ENCODE measurements around the gene LRP5.
"Not testable (repeated sequence)": the region's sequence is repeated elsewhere in the genome, so short reads cannot be mapped to it uniquely, and the experiment has no call there.

LRP5 gene

DNA sequence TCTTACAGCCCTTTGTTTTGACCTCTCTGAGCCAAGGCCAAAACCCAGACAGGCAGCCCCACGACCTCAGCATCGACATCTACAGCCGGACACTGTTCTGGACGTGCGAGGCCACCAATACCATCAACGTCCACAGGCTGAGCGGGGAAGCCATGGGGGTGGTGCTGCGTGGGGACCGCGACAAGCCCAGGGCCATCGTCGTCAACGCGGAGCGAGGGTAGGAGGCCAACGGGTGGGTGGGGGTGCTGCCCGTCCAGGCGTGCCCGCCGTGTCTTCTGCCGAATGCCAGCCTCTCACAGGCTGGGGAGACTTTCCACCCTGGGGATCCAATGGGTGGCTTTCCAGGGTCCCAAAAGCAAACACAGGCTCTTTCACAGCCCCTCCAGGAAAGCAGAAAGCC, 111.1 kb downstream of the LRP5 start:
- DNase-seq (ENCODE audit: low spot score), result no peak

DNA sequence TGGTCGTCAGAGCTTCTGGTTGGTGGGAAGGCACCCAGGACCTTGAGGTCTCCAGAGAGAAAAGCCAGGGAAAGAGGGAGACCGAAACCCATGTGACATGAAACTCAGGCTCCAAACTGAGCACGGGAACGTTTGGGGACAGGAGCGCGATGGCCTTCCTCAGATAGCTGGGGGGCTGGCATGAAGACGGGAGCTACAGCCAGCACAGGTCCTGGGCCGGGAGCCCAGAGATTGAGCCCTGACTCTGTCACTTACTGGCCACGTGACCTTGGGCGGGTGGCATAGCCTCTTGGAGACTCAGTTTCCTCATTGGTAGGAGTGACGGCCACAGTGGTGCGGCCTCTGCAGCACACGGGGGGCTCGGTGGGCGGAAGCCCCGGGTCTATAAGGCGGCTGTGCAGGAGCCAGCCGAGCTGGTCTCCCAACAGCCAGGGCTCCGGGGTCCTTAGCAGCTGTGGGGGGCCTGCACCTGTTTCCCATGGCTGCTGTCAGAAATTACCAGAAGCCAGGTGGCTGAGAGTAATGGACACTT, 111.8 kb downstream of the LRP5 start:
- DNase-seq (ENCODE audit: low spot score), result no peak

- no peak for DNase-seq (ENCODE audit: low spot score)
Observed at GRCh38 chr11:68424981-68425865, 112.8 kb downstream of the LRP5 start.

DNA sequence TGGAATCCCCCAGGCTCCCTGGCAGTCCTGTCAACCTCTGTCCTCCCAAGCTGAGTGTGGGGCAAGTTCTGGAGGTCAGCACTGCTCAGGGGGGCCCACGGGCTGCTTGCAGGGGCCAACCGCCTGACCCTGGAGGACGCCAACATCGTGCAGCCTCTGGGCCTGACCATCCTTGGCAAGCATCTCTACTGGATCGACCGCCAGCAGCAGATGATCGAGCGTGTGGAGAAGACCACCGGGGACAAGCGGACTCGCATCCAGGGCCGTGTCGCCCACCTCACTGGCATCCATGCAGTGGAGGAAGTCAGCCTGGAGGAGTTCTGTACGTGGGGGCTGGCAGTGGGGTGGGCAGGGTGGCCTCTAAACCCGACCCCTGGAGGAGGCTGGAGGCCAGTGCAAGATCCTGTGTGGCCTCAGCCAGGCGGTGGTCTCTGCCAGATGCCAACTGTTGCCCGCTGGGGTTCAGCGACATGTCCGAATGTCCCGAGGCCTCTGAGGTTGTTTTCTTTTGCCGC, 113.5 kb downstream of the LRP5 start:
- DNase-seq (ENCODE audit: low spot score), result no peak

- no peak for DNase-seq (ENCODE audit: low spot score)
Observed at GRCh38 chr11:68429661-68430060, 117.3 kb downstream of the LRP5 start.

DNA sequence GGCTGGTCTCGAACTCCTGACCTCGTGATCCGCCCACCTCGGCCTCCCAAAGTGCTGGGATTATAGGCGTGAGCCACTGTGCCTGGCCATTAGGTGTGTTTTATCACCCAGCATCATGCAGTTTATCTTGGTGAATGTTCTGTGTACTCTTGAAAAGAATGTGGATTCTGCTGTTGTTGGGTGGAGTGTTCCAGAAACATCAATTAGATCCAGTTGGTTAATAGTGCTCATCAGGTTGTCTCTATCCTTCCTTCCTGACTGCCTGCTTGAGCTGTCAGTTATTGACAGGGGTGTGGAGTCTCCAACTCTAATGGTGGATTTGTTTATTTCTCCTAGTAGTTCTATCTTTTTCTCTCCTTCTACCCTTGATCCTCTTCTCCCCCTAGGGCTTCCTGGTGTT, 118.0 kb downstream of the LRP5 start:
- DNase-seq (ENCODE audit: low spot score), result no peak

DNA sequence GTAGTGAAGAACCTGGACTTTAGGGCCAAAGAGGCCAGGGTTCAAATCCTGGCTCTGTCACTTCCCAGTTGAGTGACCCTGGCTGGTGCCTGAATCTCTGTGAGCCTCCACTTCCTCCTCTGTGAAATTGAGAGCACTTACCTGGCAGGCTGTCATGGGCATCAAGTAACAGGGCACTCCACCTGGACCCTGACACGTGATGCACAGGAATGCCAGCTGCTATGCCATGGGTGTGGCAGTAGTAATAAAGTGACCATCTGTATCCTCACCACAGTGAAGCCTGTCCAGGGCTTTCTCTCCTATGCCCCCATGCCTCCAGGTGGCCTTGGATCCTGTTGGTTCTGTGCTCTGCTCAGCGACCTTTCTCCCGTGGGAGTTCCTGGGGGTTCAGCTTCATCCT, 118.4 kb downstream of the LRP5 start:
- DNase-seq (ENCODE audit: low spot score), result no peak

GRCh38 chr11:68431984-68432645, 119.7 kb downstream of the LRP5 start:
- DNase-seq (ENCODE audit: low spot score), result no peak

GRCh38 chr11:68432874-68433273, 120.5 kb downstream of the LRP5 start:
- DNase-seq (ENCODE audit: low spot score), result no peak

DNA sequence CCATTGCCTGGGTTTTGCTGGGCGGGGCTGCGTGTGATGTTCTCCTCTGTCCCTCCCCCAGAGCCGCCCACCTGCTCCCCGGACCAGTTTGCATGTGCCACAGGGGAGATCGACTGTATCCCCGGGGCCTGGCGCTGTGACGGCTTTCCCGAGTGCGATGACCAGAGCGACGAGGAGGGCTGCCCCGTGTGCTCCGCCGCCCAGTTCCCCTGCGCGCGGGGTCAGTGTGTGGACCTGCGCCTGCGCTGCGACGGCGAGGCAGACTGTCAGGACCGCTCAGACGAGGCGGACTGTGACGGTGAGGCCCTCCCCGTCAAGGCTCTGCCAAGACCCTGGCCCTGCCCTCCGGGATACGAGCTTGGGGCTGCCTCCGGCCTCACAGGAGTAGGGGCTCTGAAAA, 121.2 kb downstream of the LRP5 start:
- no peak for DNase-seq (ENCODE audit: low spot score)

GRCh38 chr11:68434159-68434558, 121.8 kb downstream of the LRP5 start:
- not testable (repeated sequence) for DNase-seq (ENCODE audit: low spot score)

GRCh38 chr11:68436162-68436888, 123.9 kb downstream of the LRP5 start:
- DNase-seq (ENCODE audit: low spot score), result no peak

GRCh38 chr11:68436985-68437926, 124.9 kb downstream of the LRP5 start:
- peak; percentile 13 for DNase-seq (ENCODE audit: low spot score)

DNA sequence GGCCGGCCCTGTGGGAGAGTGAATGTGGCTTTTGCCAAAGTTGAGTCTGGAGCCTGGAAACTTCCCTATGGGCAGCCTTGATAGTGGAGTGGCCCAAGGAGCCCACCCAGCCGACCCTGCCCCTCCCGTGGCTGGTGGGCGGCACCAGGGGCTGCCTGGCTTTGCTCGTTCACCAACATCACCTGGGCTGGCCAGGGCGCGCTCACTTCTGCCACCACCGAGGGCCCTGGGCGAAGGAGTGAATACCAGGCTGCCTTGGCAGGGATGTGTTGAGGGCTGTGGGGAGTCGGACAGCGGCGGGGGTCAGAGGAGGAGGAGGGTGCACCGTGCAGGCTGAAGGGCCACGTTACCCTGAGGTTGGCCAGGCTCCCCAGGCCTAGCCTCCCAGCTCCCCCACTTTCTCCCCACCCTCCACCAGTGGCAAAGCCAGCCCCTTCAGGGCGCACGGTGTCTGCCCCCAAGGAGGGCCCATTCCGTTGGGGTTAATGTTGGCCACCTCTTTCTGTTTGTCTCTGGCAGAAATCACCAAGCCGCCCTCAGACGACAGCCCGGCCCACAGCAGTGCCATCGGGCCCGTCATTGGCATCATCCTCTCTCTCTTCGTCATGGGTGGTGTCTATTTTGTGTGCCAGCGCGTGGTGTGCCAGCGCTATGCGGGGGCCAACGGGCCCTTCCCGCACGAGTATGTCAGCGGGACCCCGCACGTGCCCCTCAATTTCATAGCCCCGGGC, 125.7 kb downstream of the LRP5 start:
- no peak for DNase-seq (ENCODE audit: low spot score)

DNA sequence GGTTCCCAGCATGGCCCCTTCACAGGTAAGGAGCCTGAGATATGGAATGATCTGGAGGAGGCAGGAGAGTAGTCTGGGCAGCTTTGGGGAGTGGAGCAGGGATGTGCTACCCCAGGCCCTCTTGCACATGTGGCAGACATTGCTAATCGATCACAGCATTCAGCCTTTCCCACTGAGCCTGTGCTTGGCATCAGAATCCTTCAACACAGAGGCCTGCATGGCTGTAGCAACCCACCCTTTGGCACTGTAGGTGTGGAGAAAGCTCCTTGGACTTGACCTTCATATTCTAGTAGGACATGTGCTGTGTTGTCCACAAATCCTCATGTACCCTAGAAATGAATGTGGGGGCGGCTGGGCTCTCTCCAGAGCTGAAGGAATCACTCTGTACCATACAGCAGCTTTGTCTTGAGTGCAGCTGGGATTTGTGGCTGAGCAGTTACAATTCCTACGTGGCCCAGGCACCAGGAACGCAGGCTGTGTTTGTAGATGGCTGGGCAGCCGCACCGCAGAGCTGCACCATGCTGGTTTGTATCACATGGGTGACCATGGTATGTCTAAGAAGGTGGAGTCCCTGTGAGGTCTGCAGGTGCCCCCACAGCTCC, 126.4 kb downstream of the LRP5 start:
- DNase-seq (ENCODE audit: low spot score), result no peak

DNA sequence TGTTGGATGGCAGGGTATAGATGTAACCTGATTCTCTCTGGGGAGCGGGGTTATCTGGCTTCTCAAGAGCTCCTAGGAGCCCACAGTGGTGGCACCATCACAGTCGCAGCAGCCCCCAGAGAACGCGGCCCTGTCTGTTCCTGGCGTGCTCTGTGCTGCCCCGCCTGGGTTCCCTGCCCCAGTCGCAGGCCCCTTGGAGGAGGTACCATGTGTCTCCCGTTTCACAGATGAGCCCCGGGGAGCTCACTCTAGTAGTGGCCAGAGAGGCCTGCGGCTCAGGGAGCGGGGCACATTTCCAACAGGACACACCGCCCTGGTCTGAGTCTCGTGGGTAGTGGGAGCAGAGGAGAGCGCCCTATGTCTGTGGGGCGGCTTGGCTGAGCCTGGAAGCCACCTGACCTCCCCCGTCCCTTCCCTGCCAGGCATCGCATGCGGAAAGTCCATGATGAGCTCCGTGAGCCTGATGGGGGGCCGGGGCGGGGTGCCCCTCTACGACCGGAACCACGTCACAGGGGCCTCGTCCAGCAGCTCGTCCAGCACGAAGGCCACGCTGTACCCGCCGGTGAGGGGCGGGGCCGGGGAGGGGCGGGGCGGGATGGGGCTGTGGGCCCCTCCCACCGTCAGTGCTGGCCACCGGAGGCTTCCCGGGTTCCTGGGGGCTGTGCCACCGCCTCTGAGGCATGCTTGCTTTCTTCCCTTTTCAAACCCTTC, 127.1 kb downstream of the LRP5 start:
- DNase-seq (ENCODE audit: low spot score), result no peak

GRCh38 chr11:68440224-68440623, 127.8 kb downstream of the LRP5 start:
- no peak for DNase-seq (ENCODE audit: low spot score)

GRCh38 chr11:68441466-68442230, 129.3 kb downstream of the LRP5 start:
- DNase-seq (ENCODE audit: low spot score), result no peak

DNA sequence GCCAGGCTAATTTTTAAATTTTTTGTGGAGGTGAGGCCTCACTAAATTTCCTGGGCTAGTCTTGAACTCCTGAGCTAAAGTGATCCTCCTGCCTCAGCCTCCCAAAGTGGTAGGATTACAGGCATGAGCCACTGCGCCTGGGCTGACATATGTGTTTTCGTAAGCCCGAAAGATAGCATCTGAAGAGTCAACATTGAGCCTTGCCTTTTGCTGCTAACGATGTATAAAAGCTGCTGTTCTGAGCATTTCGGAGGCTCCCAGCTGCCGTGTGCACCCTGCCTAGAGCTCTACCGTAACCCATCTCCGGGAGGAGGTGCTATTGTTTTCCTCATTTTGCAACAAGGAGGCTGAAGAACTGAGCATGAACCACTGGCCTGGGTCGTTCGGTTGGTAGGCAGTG, 130.0 kb downstream of the LRP5 start:
- DNase-seq (ENCODE audit: low spot score), result no peak
